ENCODE results near the gene PTPRG. TPM values are rescaled to one million over a fixed set of nuclear protein-coding genes. Genes with fewer than 3 reads are reported as not detected.
A peak's percentile ranks its signal among the peaks of the same experiment; 100 is the strongest.

The PTPRG gene
- total and polyA plus RNA-seq, 2 experiments from 2014 or later: 11.5 to 39.6 TPM

- no peaks in the 10 kb centered on the region; the same call in 1 of the 2 replicates for H3F3A ChIP-seq (ENCODE audit: insufficient read depth)
- no peaks in the 10 kb centered on the region for H3K9me3 ChIP-seq (ENCODE audit: low read depth)
- H3K79me2 ChIP-seq (ENCODE audit: insufficient read depth): peaks cover 64% of the 10 kb centered on the region
- peak overlapping the region; percentile 89 for H3K4me3 ChIP-seq
- in situ Hi-C loops (cut with MboI): loop anchor here (10.0 kb wide), 1 partner anchor 621 kb away; no protein-coding TSS in a partner anchor
- peak; percentile 48 for DNase-seq
- H3K9me2 ChIP-seq (ENCODE audit: insufficient read depth): no peaks in the 10 kb centered on the region
- no peak overlapping the region for H3K27ac ChIP-seq
- peak overlapping the region; percentile 97 for H3K4me2 ChIP-seq (ENCODE audit: unreplicated experiment)
- no peaks in the 10 kb centered on the region for H4K20me1 ChIP-seq (ENCODE audit: insufficient read depth)
- H2AFZ ChIP-seq: peak overlapping the region; percentile 89
- 1 to 2% methylated on average over 52 of the region's 52 CpGs for WGBS, 2 experiments (ENCODE audit: low coverage in 1 of 2, low lambda C conversion rate in 2 of 2, missing lambda C conversion rate in 2 of 2)
- peaks cover 18% of the 10 kb centered on the region for H3K4me1 ChIP-seq (ENCODE audit: insufficient read depth)
- no peaks in the 10 kb centered on the region for H3K27me3 ChIP-seq (replicated peaks; ENCODE audit: insufficient read depth)
- no peaks in the 10 kb centered on the region for H3K36me3 ChIP-seq (ENCODE audit: low read depth)
- peak overlapping the region; percentile 87 for H3K9ac ChIP-seq
- TF ChIP-seq EZH2phosphoT487 (IDR thresholded peaks at IDR 0.05; ENCODE audit: insufficient read depth, low read depth) (no peak), EZH2 (IDR thresholded peaks at IDR 0.05; ENCODE audit: insufficient read depth, poor library complexity, severe bottlenecking) (no peak)
These were observed 2.2 kb downstream of the PTPRG start for GRCh38 chr3:61563313-61564271.

- Histone ChIP-seq H3K27ac (0 out of 2 replicates have a peak overlapping the region, but pooled peaks have one; percentile 9), H3F3A (ENCODE audit: insufficient read depth) (no peaks in the 10 kb centered on the region; the same call in 1 of the 2 replicates), H3K27me3 (replicated peaks; ENCODE audit: insufficient read depth) (no peaks in the 10 kb centered on the region), H3K9ac (peak overlapping the region; percentile 87), H2AFZ (peak overlapping the region; percentile 89), H3K4me3 (peak overlapping the region; percentile 89), H3K9me2 (ENCODE audit: insufficient read depth) (no peaks in the 10 kb centered on the region), H3K79me2 (ENCODE audit: insufficient read depth) (peaks cover 73% of the 10 kb centered on the region), H3K36me3 (ENCODE audit: low read depth) (no peaks in the 10 kb centered on the region), H3K4me2 (ENCODE audit: unreplicated experiment) (peak overlapping the region; percentile 97), H3K9me3 (ENCODE audit: low read depth) (no peaks in the 10 kb centered on the region), H4K20me1 (ENCODE audit: insufficient read depth) (no peaks in the 10 kb centered on the region), H3K4me1 (ENCODE audit: insufficient read depth) (peaks cover 18% of the 10 kb centered on the region)
- TF ChIP-seq EZH2phosphoT487 (IDR thresholded peaks at IDR 0.05; ENCODE audit: insufficient read depth, low read depth) (no peak), EZH2 (IDR thresholded peaks at IDR 0.05; ENCODE audit: insufficient read depth, poor library complexity, severe bottlenecking) (no peak)
- in situ Hi-C loops (cut with MboI): loop anchor here (10.0 kb wide), 1 partner anchor 620 kb away; no protein-coding TSS in a partner anchor
- 5% methylated on average over 34 to 40 of the region's 40 CpGs for WGBS, 2 experiments (ENCODE audit: low coverage in 1 of 2, low lambda C conversion rate in 2 of 2, missing lambda C conversion rate in 2 of 2)
- DNase-seq: peak; percentile 89
These were observed 3.2 kb downstream of the PTPRG start for GRCh38 chr3:61564395-61565059.

GRCh38 chr3:61565569-61565968 is 4.2 kb downstream of the PTPRG start:
- in situ Hi-C loops (cut with MboI): loop anchor here (10.0 kb wide), 1 partner anchor 619 kb away; no protein-coding TSS in a partner anchor
- Histone ChIP-seq H3K4me2 (ENCODE audit: unreplicated experiment) (peak overlapping the region; percentile 97), H3F3A (ENCODE audit: insufficient read depth) (peaks cover 3% of the 10 kb centered on the region; the same call in 1 of the 2 replicates), H2AFZ (no peak overlapping the region), H3K9ac (0 out of 2 replicates have a peak overlapping the region, but pooled peaks have one; percentile 52), H3K27ac (no peak overlapping the region), H3K36me3 (ENCODE audit: low read depth) (no peaks in the 10 kb centered on the region), H3K4me1 (ENCODE audit: insufficient read depth) (peaks cover 21% of the 10 kb centered on the region), H3K9me3 (ENCODE audit: low read depth) (no peaks in the 10 kb centered on the region), H3K79me2 (ENCODE audit: insufficient read depth) (peaks cover 83% of the 10 kb centered on the region), H3K9me2 (ENCODE audit: insufficient read depth) (no peaks in the 10 kb centered on the region), H3K27me3 (replicated peaks; ENCODE audit: insufficient read depth) (no peaks in the 10 kb centered on the region), H4K20me1 (ENCODE audit: insufficient read depth) (no peaks in the 10 kb centered on the region), H3K4me3 (no peak overlapping the region)
- peak; percentile 27 for DNase-seq
- WGBS, 2 experiments (ENCODE audit: low coverage in 1 of 2, low lambda C conversion rate in 2 of 2, missing lambda C conversion rate in 2 of 2): 87% methylated on average over 4 of the region's 4 CpGs
- TF ChIP-seq EZH2phosphoT487 (IDR thresholded peaks at IDR 0.05; ENCODE audit: insufficient read depth, low read depth) (no peak), EZH2 (IDR thresholded peaks at IDR 0.05; ENCODE audit: insufficient read depth, poor library complexity, severe bottlenecking) (no peak)

GRCh38 chr3:61568127-61568526 is 6.8 kb downstream of the PTPRG start:
- peaks cover 10% of the 10 kb centered on the region for H3F3A ChIP-seq (ENCODE audit: insufficient read depth)
- H3K36me3 ChIP-seq (ENCODE audit: low read depth): no peaks in the 10 kb centered on the region
- in situ Hi-C loops (cut with MboI): loop anchor here (10.0 kb wide), 1 partner anchor 617 kb away; no protein-coding TSS in a partner anchor
- H3K4me2 ChIP-seq (ENCODE audit: unreplicated experiment): no peak overlapping the region
- no peaks in the 10 kb centered on the region for H3K9me2 ChIP-seq (ENCODE audit: insufficient read depth)
- no peak overlapping the region for H3K4me3 ChIP-seq
- 100% methylated on average over 1 of the region's 1 CpG for WGBS, 2 experiments (ENCODE audit: low coverage in 1 of 2, low lambda C conversion rate in 2 of 2, missing lambda C conversion rate in 2 of 2)
- H3K79me2 ChIP-seq (ENCODE audit: insufficient read depth): peaks cover 96% of the 10 kb centered on the region
- no peak overlapping the region for H3K9ac ChIP-seq
- no peak for TF ChIP-seq EZH2 (IDR thresholded peaks at IDR 0.05; ENCODE audit: insufficient read depth, poor library complexity, severe bottlenecking)
- no peak for TF ChIP-seq EZH2phosphoT487 (IDR thresholded peaks at IDR 0.05; ENCODE audit: insufficient read depth, low read depth)
- H3K27me3 ChIP-seq (replicated peaks; ENCODE audit: insufficient read depth): no peaks in the 10 kb centered on the region
- no peak for DNase-seq
- no peaks in the 10 kb centered on the region for H4K20me1 ChIP-seq (ENCODE audit: insufficient read depth)
- peaks cover 40% of the 10 kb centered on the region for H3K4me1 ChIP-seq (ENCODE audit: insufficient read depth)
- H3K9me3 ChIP-seq (ENCODE audit: low read depth): no peaks in the 10 kb centered on the region
- no peak overlapping the region for H2AFZ ChIP-seq
- no peak overlapping the region for H3K27ac ChIP-seq

All from GM23248 (cell line).